HuH-7 (cell line): ENCODE measurements around the gene SUGCT.
"Not testable (repeated sequence)": the region's sequence is repeated elsewhere in the genome, so short reads cannot be mapped to it uniquely, and the experiment has no call there.

Source experiments
- DNase-seq: peaks from one replicate; pipeline ENCODE4 v3.0.0; 2011; ENCODE audit warnings: low spot score

The SUGCT gene

DNA sequence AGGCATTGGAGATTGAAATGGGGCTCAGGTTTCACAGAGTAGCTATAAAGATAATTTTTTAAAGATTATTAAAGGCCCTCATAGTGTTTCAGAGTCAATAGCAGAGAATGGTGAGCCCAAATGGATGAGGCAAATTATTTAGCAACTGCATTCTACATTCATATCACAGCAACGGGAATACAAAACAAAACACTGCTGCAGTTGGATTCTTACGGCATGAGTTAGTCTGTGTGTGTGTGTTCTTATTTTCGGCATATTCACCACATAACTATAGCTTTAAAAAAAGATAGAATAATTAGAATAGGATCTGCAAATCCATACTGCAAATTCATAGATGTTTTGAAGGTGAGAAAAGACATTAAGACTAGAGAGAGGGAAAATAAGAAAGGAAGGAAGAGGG lies 66.0 kb downstream of the SUGCT start:
- DNase-seq: no peak

DNA sequence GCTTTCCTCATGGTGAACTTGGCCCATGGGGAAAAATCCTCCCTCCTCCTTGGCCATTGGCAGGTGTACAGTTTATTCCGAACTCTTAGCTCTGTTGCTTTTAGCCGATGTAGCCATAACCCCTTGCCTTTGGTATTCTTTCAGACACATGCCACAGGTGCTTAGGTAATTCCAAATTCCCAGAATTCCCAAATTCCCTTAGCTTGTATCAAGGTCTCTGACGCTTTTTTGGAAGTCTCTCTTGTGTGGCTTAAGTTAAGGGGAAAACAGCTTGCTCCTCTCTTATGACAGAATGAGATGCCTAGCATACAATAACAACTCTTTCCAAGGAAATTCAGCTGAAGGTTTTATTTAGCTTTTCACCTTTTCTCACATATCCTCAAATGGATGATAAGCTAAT lies 68.0 kb downstream of the SUGCT start:
- no peak for DNase-seq

DNA sequence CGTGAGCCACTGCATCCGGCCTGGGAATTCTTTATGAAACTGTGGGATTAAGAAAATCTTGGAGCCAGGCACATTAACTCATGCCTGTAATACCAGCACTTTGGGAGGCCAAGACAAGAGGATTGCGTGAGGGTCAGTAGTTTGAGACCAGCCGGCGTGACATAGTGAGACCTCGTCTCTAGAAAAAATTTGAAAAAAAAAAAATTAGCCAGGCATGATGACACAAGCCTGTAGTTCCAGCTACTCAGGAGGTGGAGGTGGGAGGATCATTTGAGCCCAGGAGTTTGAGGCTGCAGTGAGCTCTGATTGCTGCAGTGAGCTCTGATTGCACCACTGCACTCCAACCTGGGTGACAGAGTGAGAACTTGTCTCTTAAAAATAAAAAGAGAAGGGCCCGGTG lies 69.8 kb downstream of the SUGCT start:
- no peak for DNase-seq

DNA sequence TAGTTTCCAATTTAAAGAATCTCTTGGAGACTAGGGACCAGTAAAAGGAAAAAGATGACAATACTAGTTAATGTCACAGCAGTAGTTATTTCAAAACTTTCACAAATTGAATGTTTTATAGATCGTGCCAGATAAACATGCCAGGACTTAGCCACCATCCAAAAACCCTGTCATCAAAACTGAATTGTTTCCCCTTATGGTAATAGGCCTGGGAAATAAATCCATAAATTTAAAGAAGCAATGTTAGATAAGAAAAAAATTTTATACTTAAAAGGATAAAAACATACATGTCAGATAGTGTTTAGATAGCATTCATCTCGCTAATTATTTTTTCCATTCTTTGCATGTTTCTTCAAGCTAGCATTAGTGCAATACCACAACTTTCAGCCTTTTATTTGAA lies 71.2 kb downstream of the SUGCT start:
- DNase-seq: no peak

- DNase-seq: no peak
Observed at GRCh38 chr7:40211276-40212003, 76.6 kb downstream of the SUGCT start.

DNA sequence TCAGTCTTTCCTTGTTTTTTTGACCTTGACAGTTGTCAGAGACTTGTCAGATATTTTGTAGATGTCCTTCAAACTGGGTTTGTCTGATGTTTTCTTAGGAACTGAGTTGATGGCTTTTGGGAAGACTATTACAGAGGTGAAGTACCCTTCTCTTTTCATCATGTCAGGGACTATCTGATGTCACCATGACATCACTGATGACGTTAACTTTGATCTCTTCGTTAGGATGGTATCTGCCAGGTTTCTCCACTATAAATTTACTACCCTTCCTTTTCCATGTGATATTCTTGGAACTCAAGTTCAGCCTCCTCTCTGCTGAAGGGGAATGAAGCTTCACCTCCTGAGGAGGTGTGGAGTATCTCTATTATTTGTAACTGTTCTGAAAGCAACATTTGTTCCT lies 78.5 kb downstream of the SUGCT start:
- DNase-seq: no peak

DNA sequence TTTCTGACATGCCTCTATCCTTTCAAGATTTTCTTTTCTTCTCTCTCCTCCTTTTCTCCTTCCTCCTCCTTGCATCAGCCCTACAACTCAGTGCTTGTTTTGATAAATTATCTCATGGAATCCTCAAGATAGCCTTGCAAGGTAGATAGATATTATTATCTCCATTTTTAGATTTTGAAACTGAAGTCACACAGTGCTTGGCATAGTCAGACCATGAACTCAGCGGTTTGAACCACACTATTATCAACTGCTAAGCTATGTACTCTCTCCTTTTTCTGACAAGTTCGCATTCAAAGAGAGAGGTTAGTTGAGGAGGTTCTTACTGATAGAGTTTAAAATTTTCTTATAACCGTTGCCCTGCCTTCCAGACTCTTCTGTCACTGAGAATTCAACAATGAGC lies 79.1 kb downstream of the SUGCT start:
- DNase-seq: no peak

DNA sequence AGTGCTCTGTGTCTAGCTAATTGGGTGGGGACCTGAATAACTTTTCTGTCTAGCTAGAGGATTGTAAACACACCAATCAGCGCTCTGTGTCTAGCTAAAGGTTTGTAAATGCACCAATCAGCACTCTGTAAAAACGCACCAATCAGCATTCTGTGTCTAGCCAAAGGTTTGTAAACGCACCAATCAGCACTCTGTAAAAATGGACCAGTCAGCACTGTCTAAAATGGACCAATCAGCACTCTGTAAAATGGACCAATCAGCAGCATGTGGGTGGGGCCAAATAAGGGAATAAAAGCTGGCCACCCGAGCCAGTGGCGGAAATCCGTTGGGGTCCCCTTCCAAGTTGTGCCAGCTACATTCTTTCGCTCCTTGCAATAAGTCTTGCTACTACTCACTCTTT lies 83.8 kb downstream of the SUGCT start:
- not testable (repeated sequence) for DNase-seq

DNA sequence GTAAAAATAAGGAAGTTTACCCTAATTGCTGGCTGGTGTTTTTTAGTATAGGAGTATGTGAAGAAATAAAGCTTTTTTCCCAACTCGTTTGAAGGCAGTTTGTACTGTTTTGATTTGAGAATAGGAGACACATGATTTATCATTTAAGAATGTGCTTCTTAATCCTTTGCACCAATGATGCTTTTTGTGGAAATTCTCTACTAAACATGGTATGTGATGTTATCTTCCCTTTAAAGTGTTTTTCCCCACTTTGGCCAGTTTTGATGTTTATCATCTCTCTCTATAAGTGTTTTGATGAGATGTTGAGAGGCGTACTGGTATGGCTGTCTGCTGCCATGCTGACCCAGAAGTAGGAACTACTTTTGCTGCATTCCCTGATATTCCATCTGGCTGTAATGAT lies 85.1 kb downstream of the SUGCT start:
- DNase-seq: no peak

- DNase-seq: no peak
Observed at GRCh38 chr7:40220421-40220911, 85.7 kb downstream of the SUGCT start.

DNA sequence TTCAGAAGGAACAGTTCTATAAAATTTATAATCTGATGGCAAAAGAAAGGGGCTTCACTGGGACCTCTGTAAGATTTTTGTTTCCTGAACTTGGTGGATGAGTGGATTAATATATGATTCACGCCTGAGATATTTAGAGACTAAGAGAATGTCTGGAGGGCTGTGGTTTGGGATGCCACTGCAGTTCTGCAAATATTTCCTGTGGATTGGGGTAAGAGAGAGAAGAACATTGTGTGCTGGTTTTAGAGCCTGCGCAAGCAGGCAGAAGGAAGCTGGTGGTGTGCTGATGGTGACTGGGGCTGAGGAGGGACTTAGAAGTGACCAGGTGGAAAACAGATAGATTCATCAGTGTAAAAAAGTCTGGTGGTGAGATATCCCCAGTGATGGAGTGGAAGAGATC lies 87.0 kb downstream of the SUGCT start:
- DNase-seq: no peak

- DNase-seq: no peak
Observed at GRCh38 chr7:40223451-40224127, 88.8 kb downstream of the SUGCT start.

DNA sequence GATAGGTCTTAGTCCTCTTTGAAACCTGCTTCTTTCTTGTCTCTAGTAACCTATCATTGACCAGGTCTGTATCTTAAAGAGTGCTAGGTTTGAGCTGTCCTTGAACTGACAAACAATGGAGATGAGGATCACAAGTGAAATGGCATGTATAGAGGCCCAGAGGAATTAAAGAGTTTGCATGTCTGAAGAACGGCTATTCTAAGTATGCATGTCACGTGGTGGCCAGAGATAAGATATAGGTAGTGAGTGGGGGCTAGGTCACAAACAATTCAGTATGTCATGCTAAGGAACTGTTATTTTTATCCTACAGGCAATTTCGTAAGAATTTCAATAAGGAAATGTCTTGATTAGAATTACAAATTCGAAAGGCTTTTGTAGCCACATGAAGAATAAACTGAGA lies 95.3 kb downstream of the SUGCT start:
- no peak for DNase-seq

DNA sequence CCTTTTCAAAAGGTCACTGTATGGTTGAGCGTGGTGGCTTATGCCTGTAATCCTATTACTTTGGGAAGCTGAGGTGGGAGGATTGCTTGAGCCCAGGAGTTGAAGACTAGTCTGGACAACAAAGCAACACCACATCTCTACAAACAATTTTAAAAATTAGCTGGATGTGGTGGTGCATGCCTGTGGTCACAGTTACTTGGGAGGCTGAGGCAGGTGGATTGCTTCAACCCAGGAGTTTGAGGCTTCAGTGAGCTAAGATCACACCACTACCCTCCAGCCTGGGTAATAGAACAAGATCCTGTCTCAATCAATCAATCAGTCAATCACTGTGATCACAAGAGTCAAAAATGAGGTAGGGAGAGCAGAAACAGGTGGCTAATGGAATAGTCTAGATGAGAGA lies 97.0 kb downstream of the SUGCT start:
- DNase-seq: no peak

DNA sequence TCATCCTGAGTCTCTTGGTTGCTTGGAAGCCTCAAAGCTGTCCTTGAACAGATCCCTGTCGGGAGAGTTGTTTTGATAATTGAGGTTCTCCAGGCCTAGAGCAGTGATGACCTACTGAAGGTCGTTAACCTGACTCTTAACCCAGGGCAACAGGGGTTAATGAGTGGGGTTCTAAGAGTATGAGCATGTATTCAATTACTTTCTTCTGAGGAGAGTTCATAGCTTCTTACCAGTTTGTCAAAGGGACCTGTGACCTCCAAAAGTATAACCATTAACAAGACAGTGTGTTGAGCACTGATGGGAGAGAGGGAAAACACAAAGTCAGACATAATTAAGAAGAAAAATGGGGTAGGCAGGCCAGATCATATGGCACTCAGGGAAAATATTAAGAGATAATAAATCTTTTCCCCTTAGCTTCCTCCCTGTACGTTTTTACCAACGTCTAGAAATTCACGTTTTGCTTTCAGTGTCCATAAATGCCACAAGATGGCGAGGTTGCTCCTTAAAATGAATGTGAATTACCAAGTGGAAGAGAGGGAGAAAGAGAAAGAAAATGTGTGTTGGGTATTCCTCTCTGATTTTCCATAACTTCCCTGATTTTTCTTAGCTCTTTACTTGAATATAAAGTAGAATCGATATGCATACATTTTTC lies 97.6 kb downstream of the SUGCT start:
- DNase-seq: peak; percentile 17

DNA sequence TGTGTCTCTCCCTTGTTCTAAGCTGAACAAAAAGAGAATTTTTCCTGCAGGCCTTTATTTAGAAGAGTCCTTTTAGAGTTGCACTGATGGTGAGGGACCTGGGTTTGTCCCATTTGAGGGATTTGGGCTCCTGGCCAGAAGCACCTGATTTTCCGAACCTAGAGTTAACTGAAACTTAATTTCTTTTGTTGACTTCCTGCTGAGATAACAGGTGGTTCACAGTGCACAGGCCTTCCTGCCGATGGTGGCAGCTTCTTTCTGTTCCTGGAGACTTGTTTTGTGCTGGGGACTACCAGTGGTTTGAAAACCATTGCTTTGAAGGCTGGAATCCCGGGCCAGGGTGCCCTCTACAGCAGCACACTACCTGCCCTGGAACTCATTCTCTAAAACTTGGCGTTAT lies 99.2 kb downstream of the SUGCT start:
- DNase-seq: no peak

DNA sequence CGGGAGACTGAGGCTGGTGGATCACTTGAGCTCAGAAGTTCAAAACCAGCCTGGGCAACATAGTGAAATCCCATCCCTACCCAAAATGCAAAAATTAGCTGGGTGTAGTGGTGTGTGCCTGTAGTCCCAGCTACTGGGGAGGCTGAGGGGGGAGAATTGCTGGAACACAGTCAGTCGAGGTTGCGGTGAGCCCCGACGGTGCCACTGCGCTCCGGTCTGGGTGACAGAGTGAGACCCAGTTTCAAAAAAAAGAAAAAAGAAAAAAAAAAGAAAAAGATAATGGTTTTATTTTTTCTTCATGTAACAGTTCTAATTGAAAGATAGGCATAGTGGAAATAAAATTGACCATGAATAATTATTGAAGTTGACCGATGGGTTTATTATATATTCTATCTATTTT lies 99.9 kb downstream of the SUGCT start:
- DNase-seq: no peak

- DNase-seq: no peak
Observed at GRCh38 chr7:40237731-40238130, 102.9 kb downstream of the SUGCT start.

GRCh38 chr7:40239755-40240303 lies 105.0 kb downstream of the SUGCT start:
- no peak for DNase-seq

GRCh38 chr7:40243076-40243475 lies 108.3 kb downstream of the SUGCT start:
- DNase-seq: no peak

GRCh38 chr7:40244226-40244625 lies 109.4 kb downstream of the SUGCT start:
- DNase-seq: no peak

GRCh38 chr7:40248681-40249080 lies 113.9 kb downstream of the SUGCT start:
- no peak for DNase-seq

DNA sequence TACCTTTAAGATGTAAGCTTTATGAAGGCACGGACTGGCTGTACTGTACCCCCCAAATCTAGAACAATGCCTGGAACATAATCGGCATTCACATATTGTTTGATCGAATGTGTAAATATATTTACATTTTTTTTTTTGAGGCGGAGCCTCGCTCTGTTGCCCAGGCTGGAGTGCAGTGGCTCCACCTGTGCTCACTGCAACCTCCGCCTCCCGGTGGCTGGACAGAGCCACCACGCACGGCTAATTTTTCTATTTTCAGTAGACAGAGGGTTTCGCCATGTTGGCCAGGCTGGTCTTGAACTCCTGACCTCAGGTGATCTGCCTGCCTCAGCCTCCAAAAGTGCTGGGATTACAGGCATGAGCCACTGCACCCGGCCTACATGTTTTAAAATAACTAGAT lies 118.6 kb downstream of the SUGCT start:
- DNase-seq: not testable (repeated sequence)
